SK-N-SH (cell line): ENCODE measurements around the gene MRPS2. TPM values are rescaled to one million over a fixed set of nuclear protein-coding genes. Genes with fewer than 3 reads are reported as not detected.

Source experiments
- CTCF ChIA-PET: fragments of 300-600, 350-600 bp; formaldehyde crosslinking; extraction: SDS; loops from one replicate; lab custom pipeline; 2021; lab: Yijun Ruan, JAX
- POLR2A ChIA-PET: fragments of 350-600 bp; sonication (Branson Sonifier 250); formaldehyde crosslinking; extraction: SDS; loops from one replicate; lab custom pipeline; 2020; ENCODE audit warnings: antibody characterized with exemption, inconsistent platforms; lab: Yijun Ruan, JAX
- DNase-seq: peaks from one replicate; pipeline ENCODE4 v3.0.0; 2012
- H2AFZ ChIP-seq: fragments of 200-600 bp; sonication (generic); 2 replicates; pipeline ENCODE4 v1.8.1; 2016; ENCODE audit warnings: antibody characterized with exemption, mild to moderate bottlenecking, low read depth
- H3F3A ChIP-seq: fragments of 200-600 bp; sonication (generic); replicated peaks from 2 replicates; pipeline ENCODE3; 2016; ENCODE audit warnings: antibody characterized with exemption, mild to moderate bottlenecking; ENCODE audit not compliant: insufficient read depth
- H3K27ac ChIP-seq, 2 experiments: fragments of 200-500 bp in 1 of 2; fragments of 200-600 bp in 1 of 2; sonication (Bioruptor generic) in 1 of 2; sonication (generic), shearing (Covaris generic) in 1 of 2; 2 replicates each; pipeline versions ENCODE4 v1.5.1 to v1.6.1; 2014 to 2016; ENCODE audit warnings: low read depth in 2 of 2, inconsistent platforms in 1 of 2, low read length in 1 of 2, mild to moderate bottlenecking in 1 of 2, mixed read lengths in 1 of 2
- H3K27me3 ChIP-seq: fragments of 200-600 bp; sonication (generic), shearing (Covaris generic); 2 replicates; pipeline ENCODE4 v1.6.1; 2016; ENCODE audit warnings: mixed run types; ENCODE audit not compliant: insufficient read depth
- H3K36me3 ChIP-seq, 2 experiments: fragments of 200-500 bp in 1 of 2; fragments of 200-600 bp in 1 of 2; sonication (Bioruptor generic) in 1 of 2; sonication (generic) in 1 of 2; replicated peaks in 1 of 2; 2 replicates each; pipeline versions ENCODE3 to v1.5.1; 2014 to 2016; ENCODE audit warnings: low read length in 1 of 2, mild to moderate bottlenecking in 1 of 2; ENCODE audit not compliant: insufficient read depth in 2 of 2, control insufficient read depth in 1 of 2
- H3K4me1 ChIP-seq, 2 experiments: fragments of 200-500 bp in 1 of 2; fragments of 200-600 bp in 1 of 2; sonication (Bioruptor generic) in 1 of 2; sonication (generic), shearing (Covaris generic) in 1 of 2; 2 replicates each; pipeline versions ENCODE4 v1.5.1 to v1.6.1; 2014 to 2016; ENCODE audit warnings: low read depth in 1 of 2, low read length in 1 of 2, mixed run types in 1 of 2; ENCODE audit not compliant: insufficient read depth in 2 of 2, control insufficient read depth in 1 of 2
- H3K4me2 ChIP-seq: fragments of 200-600 bp; sonication (generic), shearing (Covaris generic); 2 replicates; pipeline ENCODE4 v1.6.1; 2017; ENCODE audit warnings: mixed run types
- H3K4me3 ChIP-seq, 2 experiments: fragments of 200-500 bp in 1 of 2; fragments of 200-600 bp in 1 of 2; sonication (Bioruptor generic) in 1 of 2; sonication (generic), shearing (Covaris generic) in 1 of 2; 2 replicates each; pipeline versions ENCODE4 v1.5.1 to v1.8.1; 2014 to 2016; ENCODE audit warnings: low read depth in 2 of 2, inconsistent platforms in 1 of 2, low read length in 1 of 2, mild to moderate bottlenecking in 1 of 2, mixed read lengths in 1 of 2, moderate library complexity in 1 of 2
- H3K79me2 ChIP-seq: fragments of 200-600 bp; sonication (generic); 2 replicates; pipeline ENCODE4 v1.8.1; 2017; ENCODE audit warnings: mild to moderate bottlenecking; ENCODE audit not compliant: insufficient read depth
- H3K9ac ChIP-seq: fragments of 200-600 bp; sonication (generic); 2 replicates; pipeline ENCODE4 v1.6.1; 2017; ENCODE audit warnings: mixed run types
- H3K9me2 ChIP-seq: fragments of 200-600 bp; sonication (generic); 2 replicates; pipeline ENCODE4 v1.6.1; 2017; ENCODE audit warnings: mixed run types
- H3K9me3 ChIP-seq: fragments of 200-600 bp; sonication (generic); 2 replicates; pipeline ENCODE4 v1.6.1; 2017; ENCODE audit warnings: mixed run types, mild to moderate bottlenecking, moderate library complexity
- H4K20me1 ChIP-seq: fragments of 200-600 bp; sonication (generic); 2 replicates; pipeline ENCODE4 v1.6.1; 2017; ENCODE audit warnings: mild to moderate bottlenecking, mixed run types; ENCODE audit not compliant: insufficient read depth
- FOSL2 ChIP-seq: IDR thresholded peaks from 2 replicates; pipeline ENCODE4 v1.4.0; 2012; ENCODE audit warnings: low read depth, mild to moderate bottlenecking, moderate library complexity, borderline replicate concordance
- FOXJ3 ChIP-seq: sonication (generic); formaldehyde crosslinking; IDR thresholded peaks from 2 replicates; pipeline ENCODE4 v1.5.1; 2020; ENCODE audit warnings: mild to moderate bottlenecking, missing genetic modification reagents
- GABPA ChIP-seq: IDR thresholded peaks from 2 replicates; pipeline ENCODE4 v1.4.0; 2012; ENCODE audit warnings: low read depth, mild to moderate bottlenecking
- GATA2 ChIP-seq: sonication (generic); formaldehyde crosslinking; IDR thresholded peaks from 2 replicates; pipeline ENCODE4 v1.5.0; 2020; ENCODE audit warnings: mild to moderate bottlenecking, missing genetic modification reagents
- MEF2A ChIP-seq: IDR thresholded peaks from 2 replicates; pipeline ENCODE4 v1.4.0; 2012; ENCODE audit warnings: low read depth, borderline replicate concordance
- MXI1 ChIP-seq: IDR thresholded peaks from 2 replicates; pipeline ENCODE4 v1.6.1; 2012; ENCODE audit warnings: mild to moderate bottlenecking, low read depth, low read length, improper control_type of control experiment
- POLR2AphosphoS5 ChIP-seq: IDR thresholded peaks from 2 replicates; pipeline ENCODE4 v1.6.1; 2012; ENCODE audit warnings: low read depth, low read length
- RAD21 ChIP-seq: IDR thresholded peaks from 2 replicates; pipeline ENCODE4 v1.6.1; 2012; ENCODE audit warnings: mild to moderate bottlenecking, low read length
- RCOR1 ChIP-seq: fragments of 150-350 bp; IDR thresholded peaks from 2 replicates; pipeline ENCODE4 v1.6.1; 2017; ENCODE audit warnings: antibody characterized with exemption, low read length
- SMC3 ChIP-seq: IDR thresholded peaks from 2 replicates; pipeline ENCODE4 v1.6.1; 2012; ENCODE audit warnings: low read depth, low read length, improper control_type of control experiment
- WGBS: methylation state at CpG from one replicate; pipeline ENCODE4 v1.1.6; 2017; ENCODE audit warnings: low lambda C conversion rate; 5-methylcytosine and 5-hydroxymethylcytosine counted together
- polyA plus RNA-seq, 3 experiments: library from polyadenylated mRNA; depleted of rRNA; stranded (reverse); fragments of >200 nt; gene quantifications; 2 replicates each; pipeline ENCODE4 v1.2.3, GENCODE V29; 2012
- TF ChIP-seq, protein P1 (sequence below): IDR thresholded peaks from 2 replicates; pipeline ENCODE4 v1.6.1; 2012; ENCODE audit warnings: mild to moderate bottlenecking, low read depth, low read length, moderate library complexity
- TF ChIP-seq, protein P2 (sequence below): IDR thresholded peaks from 2 replicates; pipeline ENCODE4 v1.4.0; 2012; ENCODE audit warnings: low read depth
- TF ChIP-seq, protein P3 (sequence below): IDR thresholded peaks from 2 replicates; pipeline ENCODE4 v1.4.0; 2012; ENCODE audit warnings: low read depth, borderline replicate concordance
- TF ChIP-seq, protein P4 (sequence below): fragments of 150-350 bp; IDR thresholded peaks from 2 replicates; pipeline ENCODE4 v1.6.1; 2017; ENCODE audit warnings: antibody characterized with exemption, low read length, low read depth, borderline replicate concordance

Gene MRPS2
- polyA plus RNA-seq, 1 of the 3 experiments (the other 2 are of a cell fraction) = 113 TPM

DNA sequence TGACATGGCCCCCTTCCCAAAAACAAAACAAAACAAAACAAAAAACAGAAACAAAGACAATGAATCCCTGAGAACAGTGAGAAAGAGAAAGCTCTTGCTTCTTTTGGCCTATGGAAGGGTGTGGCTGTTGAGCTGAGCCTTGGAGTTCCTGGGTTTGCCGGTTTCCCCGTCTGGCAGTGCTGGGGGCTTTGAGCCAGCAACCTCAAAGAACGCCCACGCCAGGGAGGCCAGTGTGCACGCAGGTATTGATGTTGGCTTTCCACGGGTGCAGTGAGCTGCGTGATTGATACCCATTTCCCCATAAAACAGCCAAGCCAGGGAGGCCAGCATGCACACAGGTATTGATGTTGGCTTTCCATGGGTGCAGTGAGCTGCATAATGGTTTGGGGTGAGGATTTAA is 12.4 kb downstream of the MRPS2 start:
- no peak for DNase-seq
- H3K4me2 ChIP-seq = no peak overlapping the region
- no peak overlapping the region for H3K9ac ChIP-seq
- no peaks in the 10 kb centered on the region for H3K9me2 ChIP-seq
- CTCF ChIA-PET = interaction anchor here (3.2 kb wide), 1 partner anchor 8 kb away, joined by 23 read pairs; no protein-coding TSS in a partner anchor
- H3K27me3 ChIP-seq = no peaks in the 10 kb centered on the region
- no peak overlapping the region for H3K27ac ChIP-seq
- H3K4me3 ChIP-seq = no peak overlapping the region
- POLR2A ChIA-PET = no interaction called here
- no peak for TF ChIP-seq POLR2AphosphoS5
- TF ChIP-seq FOSL2 = no peak
- TF ChIP-seq MEF2A = no peak
- TF ChIP-seq, protein P1, sequence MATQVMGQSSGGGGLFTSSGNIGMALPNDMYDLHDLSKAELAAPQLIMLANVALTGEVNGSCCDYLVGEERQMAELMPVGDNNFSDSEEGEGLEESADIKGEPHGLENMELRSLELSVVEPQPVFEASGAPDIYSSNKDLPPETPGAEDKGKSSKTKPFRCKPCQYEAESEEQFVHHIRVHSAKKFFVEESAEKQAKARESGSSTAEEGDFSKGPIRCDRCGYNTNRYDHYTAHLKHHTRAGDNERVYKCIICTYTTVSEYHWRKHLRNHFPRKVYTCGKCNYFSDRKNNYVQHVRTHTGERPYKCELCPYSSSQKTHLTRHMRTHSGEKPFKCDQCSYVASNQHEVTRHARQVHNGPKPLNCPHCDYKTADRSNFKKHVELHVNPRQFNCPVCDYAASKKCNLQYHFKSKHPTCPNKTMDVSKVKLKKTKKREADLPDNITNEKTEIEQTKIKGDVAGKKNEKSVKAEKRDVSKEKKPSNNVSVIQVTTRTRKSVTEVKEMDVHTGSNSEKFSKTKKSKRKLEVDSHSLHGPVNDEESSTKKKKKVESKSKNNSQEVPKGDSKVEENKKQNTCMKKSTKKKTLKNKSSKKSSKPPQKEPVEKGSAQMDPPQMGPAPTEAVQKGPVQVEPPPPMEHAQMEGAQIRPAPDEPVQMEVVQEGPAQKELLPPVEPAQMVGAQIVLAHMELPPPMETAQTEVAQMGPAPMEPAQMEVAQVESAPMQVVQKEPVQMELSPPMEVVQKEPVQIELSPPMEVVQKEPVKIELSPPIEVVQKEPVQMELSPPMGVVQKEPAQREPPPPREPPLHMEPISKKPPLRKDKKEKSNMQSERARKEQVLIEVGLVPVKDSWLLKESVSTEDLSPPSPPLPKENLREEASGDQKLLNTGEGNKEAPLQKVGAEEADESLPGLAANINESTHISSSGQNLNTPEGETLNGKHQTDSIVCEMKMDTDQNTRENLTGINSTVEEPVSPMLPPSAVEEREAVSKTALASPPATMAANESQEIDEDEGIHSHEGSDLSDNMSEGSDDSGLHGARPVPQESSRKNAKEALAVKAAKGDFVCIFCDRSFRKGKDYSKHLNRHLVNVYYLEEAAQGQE = no peak
- TF ChIP-seq MXI1 = no peak
- TF ChIP-seq, protein P2, sequence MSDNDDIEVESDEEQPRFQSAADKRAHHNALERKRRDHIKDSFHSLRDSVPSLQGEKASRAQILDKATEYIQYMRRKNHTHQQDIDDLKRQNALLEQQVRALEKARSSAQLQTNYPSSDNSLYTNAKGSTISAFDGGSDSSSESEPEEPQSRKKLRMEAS = no peak
- no peak for TF ChIP-seq RCOR1
- no peak for TF ChIP-seq FOXJ3 (CRISPR knock-in tag)
- TF ChIP-seq GATA2 (CRISPR knock-in tag) = no peak
- no peak for TF ChIP-seq GABPA
- no peak for TF ChIP-seq SMC3
- TF ChIP-seq RAD21 = no peak
- TF ChIP-seq, protein P3, sequence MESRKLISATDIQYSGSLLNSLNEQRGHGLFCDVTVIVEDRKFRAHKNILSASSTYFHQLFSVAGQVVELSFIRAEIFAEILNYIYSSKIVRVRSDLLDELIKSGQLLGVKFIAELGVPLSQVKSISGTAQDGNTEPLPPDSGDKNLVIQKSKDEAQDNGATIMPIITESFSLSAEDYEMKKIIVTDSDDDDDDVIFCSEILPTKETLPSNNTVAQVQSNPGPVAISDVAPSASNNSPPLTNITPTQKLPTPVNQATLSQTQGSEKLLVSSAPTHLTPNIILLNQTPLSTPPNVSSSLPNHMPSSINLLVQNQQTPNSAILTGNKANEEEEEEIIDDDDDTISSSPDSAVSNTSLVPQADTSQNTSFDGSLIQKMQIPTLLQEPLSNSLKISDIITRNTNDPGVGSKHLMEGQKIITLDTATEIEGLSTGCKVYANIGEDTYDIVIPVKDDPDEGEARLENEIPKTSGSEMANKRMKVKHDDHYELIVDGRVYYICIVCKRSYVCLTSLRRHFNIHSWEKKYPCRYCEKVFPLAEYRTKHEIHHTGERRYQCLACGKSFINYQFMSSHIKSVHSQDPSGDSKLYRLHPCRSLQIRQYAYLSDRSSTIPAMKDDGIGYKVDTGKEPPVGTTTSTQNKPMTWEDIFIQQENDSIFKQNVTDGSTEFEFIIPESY = no peak
- TF ChIP-seq, protein P4, sequence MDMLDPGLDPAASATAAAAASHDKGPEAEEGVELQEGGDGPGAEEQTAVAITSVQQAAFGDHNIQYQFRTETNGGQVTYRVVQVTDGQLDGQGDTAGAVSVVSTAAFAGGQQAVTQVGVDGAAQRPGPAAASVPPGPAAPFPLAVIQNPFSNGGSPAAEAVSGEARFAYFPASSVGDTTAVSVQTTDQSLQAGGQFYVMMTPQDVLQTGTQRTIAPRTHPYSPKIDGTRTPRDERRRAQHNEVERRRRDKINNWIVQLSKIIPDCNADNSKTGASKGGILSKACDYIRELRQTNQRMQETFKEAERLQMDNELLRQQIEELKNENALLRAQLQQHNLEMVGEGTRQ = no peak
- WGBS = 63% methylated on average over 2 of the region's 7 CpGs
- no peaks in the 10 kb centered on the region for H4K20me1 ChIP-seq
- H3K9me3 ChIP-seq = no peaks in the 10 kb centered on the region
- H3F3A ChIP-seq = no peaks in the 10 kb centered on the region
- no peak overlapping the region for H2AFZ ChIP-seq
- H3K36me3 ChIP-seq = no peaks in the 10 kb centered on the region
- no peaks in the 10 kb centered on the region; a peak in 1 of 4 replicates for H3K4me1 ChIP-seq
- no peaks in the 10 kb centered on the region for H3K79me2 ChIP-seq
